ENCODE measurements around the gene IRF5.

IRF5 gene

DNA sequence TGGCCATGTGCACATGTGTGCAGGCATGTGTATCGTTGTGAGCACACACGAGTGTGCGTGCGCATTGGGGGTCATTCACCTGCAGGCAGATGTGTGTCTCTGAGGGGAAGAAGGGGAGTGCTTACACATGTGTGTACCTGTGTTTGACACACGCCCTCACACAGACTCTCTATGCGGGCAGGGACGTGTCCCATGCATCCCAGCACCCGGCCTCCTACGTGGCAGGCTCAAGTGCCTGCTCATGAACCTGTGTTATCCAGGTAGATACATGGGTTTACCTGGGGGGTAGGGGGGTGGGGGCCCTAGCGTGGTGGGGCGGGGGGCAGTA lies 45.8 kb upstream of the IRF5 start:
- DNase-seq (ENCODE audit: extremely low spot score) = no peak
- TF ChIP-seq ZNF384 (IDR thresholded peaks at IDR 0.05) = no peak
- TF ChIP-seq TARDBP (IDR thresholded peaks at IDR 0.05) = no peak
- TF ChIP-seq NFRKB (IDR thresholded peaks at IDR 0.05) = no peak
- TF ChIP-seq HDGF (IDR thresholded peaks at IDR 0.05; ENCODE audit: borderline replicate concordance) = no peak
- no peak for TF ChIP-seq L3MBTL2 (conservative IDR thresholded peaks at IDR 0.05)
- TF ChIP-seq LEF1 (IDR thresholded peaks at IDR 0.05; ENCODE audit: borderline replicate concordance) = no peak
- TF ChIP-seq FOXK2 (IDR thresholded peaks at IDR 0.05) = no peak
- no peak for TF ChIP-seq SP1 (IDR thresholded peaks at IDR 0.05)
- no peak for TF ChIP-seq ARNT (IDR thresholded peaks at IDR 0.05)
- TF ChIP-seq SUZ12 (IDR thresholded peaks at IDR 0.05) = no peak
- no peak for TF ChIP-seq BHLHE40 (IDR thresholded peaks at IDR 0.05; ENCODE audit: borderline replicate concordance)
- no peak for TF ChIP-seq ELF4 (IDR thresholded peaks at IDR 0.05)
- TF ChIP-seq, protein P1, sequence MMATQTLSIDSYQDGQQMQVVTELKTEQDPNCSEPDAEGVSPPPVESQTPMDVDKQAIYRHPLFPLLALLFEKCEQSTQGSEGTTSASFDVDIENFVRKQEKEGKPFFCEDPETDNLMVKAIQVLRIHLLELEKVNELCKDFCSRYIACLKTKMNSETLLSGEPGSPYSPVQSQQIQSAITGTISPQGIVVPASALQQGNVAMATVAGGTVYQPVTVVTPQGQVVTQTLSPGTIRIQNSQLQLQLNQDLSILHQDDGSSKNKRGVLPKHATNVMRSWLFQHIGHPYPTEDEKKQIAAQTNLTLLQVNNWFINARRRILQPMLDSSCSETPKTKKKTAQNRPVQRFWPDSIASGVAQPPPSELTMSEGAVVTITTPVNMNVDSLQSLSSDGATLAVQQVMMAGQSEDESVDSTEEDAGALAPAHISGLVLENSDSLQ (IDR thresholded peaks at IDR 0.05) = no peak
- no peak for TF ChIP-seq FOXM1 (IDR thresholded peaks at IDR 0.05; ENCODE audit: borderline replicate concordance)
- TF ChIP-seq CTBP1 (IDR thresholded peaks at IDR 0.05; ENCODE audit: borderline replicate concordance) = no peak
- ChIA-PET POLR2A (no interaction called here), CTCF (no interaction called here)

DNA sequence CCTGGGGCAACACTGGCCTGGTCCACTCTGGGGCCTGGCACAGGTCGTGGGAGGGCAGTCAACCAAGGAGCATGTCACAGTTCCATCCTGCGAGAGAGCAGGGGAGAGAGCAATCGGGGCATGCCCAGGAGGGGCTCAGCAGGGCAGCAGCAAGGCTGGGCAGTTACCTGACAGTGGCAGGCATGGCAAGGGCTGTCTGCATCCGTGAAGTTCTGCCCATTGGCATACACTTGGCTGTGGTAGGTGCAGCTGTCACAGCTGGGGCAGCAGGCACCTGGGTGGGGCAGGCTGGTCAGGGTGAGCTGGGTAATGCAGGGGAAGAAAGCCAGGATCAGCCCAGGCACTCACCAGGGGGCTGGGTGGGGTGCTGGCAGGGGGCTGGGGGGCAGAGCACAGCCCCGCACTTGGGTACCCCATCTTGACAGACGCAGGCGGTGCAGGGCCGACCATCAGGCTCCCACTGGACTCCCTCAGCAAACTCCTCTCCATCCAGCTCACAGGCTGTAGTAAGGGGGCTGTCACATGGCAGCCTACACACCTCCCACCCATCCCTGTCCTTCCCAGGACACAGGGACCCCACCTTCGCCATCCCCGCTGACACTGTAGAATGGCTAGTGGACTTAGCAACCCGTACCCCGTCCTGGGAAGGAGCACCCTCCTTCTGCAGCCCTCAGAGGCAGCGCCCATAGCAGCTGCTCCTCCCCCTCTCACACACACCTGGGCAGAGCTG lies 45.0 kb upstream of the IRF5 start:
- CTCF ChIA-PET = no interaction called here
- DNase-seq (ENCODE audit: extremely low spot score) = no peak
- POLR2A ChIA-PET = no interaction called here

DNA sequence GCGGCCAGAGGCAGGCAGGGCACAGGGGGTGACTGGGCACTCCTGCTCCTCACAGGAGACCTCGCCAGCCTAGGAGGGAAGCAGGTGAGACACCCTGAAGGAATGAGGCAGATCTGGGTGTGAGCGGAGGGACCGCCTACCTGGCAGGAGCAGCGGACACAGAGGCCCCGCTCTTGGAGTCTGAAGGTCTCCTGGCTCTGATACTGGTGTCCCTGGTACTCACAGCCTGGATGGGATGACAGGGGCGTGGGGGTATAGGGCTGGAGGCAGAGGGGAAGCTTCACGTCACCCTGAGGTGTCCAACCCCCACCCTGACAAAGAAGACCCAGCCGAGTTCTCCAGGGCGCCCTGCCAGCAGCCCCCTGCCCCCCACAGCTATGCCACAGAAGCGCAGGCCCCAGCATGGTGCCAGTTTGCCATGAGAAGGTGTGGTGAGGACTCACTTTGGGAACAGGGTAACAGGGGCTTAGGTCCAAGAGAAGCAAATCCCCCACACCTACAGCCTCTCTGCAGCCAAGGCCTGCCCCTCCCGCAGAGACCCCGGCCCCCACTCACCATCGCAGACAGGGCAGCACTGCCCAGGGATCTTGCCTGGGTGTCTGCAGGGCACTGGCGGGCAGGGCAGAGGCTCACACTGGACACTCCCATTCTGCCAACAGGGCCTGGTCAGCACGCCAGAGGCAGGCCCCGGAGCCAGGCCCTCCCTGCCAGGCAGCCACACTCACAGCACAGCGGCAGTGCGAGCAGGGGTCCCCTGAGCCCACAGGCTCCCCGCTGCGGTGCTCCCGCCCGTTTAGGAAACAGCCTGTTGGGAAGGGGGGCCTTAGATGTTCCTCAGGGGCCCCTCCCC lies 44.3 kb upstream of the IRF5 start:
- no peak for DNase-seq (ENCODE audit: extremely low spot score)
- POLR2A ChIA-PET = no interaction called here
- TF ChIP-seq, protein P1 (IDR thresholded peaks at IDR 0.05) = no peak
- TF ChIP-seq CTBP1 (IDR thresholded peaks at IDR 0.05; ENCODE audit: borderline replicate concordance) (no peak), ZNF384 (IDR thresholded peaks at IDR 0.05) (no peak), FOXA1 (IDR thresholded peaks at IDR 0.05) (no peak), SP1 (IDR thresholded peaks at IDR 0.05) (no peak), ELF4 (IDR thresholded peaks at IDR 0.05) (no peak), LEF1 (IDR thresholded peaks at IDR 0.05; ENCODE audit: borderline replicate concordance) (no peak), L3MBTL2 (conservative IDR thresholded peaks at IDR 0.05) (no peak), FOXK2 (IDR thresholded peaks at IDR 0.05) (no peak), TARDBP (IDR thresholded peaks at IDR 0.05) (no peak), BHLHE40 (IDR thresholded peaks at IDR 0.05; ENCODE audit: borderline replicate concordance) (no peak), ARNT (IDR thresholded peaks at IDR 0.05) (no peak), HDGF (IDR thresholded peaks at IDR 0.05; ENCODE audit: borderline replicate concordance) (no peak), FOXM1 (IDR thresholded peaks at IDR 0.05; ENCODE audit: borderline replicate concordance) (no peak), SUZ12 (IDR thresholded peaks at IDR 0.05) (no peak), NFRKB (IDR thresholded peaks at IDR 0.05) (no peak)
- CTCF ChIA-PET = no interaction called here

More for the DNA sequence above, 45.0 kb upstream of the IRF5 start:
- TF ChIP-seq ELF4 (IDR thresholded peaks at IDR 0.05) = no peak
- TF ChIP-seq SP1 (IDR thresholded peaks at IDR 0.05) = no peak
- no peak for TF ChIP-seq ARNT (IDR thresholded peaks at IDR 0.05)
- TF ChIP-seq ZNF384 (IDR thresholded peaks at IDR 0.05) = no peak
- TF ChIP-seq LEF1 (IDR thresholded peaks at IDR 0.05; ENCODE audit: borderline replicate concordance) = no peak
- no peak for TF ChIP-seq TARDBP (IDR thresholded peaks at IDR 0.05)
- TF ChIP-seq BHLHE40 (IDR thresholded peaks at IDR 0.05; ENCODE audit: borderline replicate concordance) = no peak
- TF ChIP-seq NFRKB (IDR thresholded peaks at IDR 0.05) = no peak
- TF ChIP-seq FOXK2 (IDR thresholded peaks at IDR 0.05) = no peak
- no peak for TF ChIP-seq HDGF (IDR thresholded peaks at IDR 0.05; ENCODE audit: borderline replicate concordance)
- no peak for TF ChIP-seq FOXA1 (IDR thresholded peaks at IDR 0.05)
- TF ChIP-seq CTBP1 (IDR thresholded peaks at IDR 0.05; ENCODE audit: borderline replicate concordance) = no peak
- no peak for TF ChIP-seq FOXM1 (IDR thresholded peaks at IDR 0.05; ENCODE audit: borderline replicate concordance)

DNA sequence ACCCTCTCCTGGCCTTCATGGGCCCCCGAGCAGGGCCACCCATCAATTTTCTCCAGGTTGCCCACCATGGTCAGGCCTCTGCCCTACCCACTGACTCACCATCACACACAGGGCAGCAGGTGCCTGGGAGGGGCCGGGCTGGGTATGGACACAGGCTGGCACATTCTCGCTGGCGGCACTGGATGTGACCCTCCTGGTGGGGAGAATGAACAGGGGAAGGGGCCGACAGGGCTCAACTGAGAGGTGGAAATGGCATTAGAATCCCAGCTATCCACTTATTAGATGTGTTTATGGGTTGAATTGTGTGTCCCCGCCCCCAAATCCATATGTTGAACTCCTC lies 43.7 kb upstream of the IRF5 start:
- DNase-seq (ENCODE audit: extremely low spot score) = no peak
- ChIA-PET POLR2A (no interaction called here), CTCF (no interaction called here)
- TF ChIP-seq HDGF (IDR thresholded peaks at IDR 0.05; ENCODE audit: borderline replicate concordance) (no peak), ZNF384 (IDR thresholded peaks at IDR 0.05) (no peak), BHLHE40 (IDR thresholded peaks at IDR 0.05; ENCODE audit: borderline replicate concordance) (no peak), LEF1 (IDR thresholded peaks at IDR 0.05; ENCODE audit: borderline replicate concordance) (no peak), FOXA1 (IDR thresholded peaks at IDR 0.05) (no peak), FOXK2 (IDR thresholded peaks at IDR 0.05) (no peak), ELF4 (IDR thresholded peaks at IDR 0.05) (no peak), CTBP1 (IDR thresholded peaks at IDR 0.05; ENCODE audit: borderline replicate concordance) (no peak), SUZ12 (IDR thresholded peaks at IDR 0.05) (no peak), FOXM1 (IDR thresholded peaks at IDR 0.05; ENCODE audit: borderline replicate concordance) (no peak)
- TF ChIP-seq, protein P1 (IDR thresholded peaks at IDR 0.05) = no peak

DNA sequence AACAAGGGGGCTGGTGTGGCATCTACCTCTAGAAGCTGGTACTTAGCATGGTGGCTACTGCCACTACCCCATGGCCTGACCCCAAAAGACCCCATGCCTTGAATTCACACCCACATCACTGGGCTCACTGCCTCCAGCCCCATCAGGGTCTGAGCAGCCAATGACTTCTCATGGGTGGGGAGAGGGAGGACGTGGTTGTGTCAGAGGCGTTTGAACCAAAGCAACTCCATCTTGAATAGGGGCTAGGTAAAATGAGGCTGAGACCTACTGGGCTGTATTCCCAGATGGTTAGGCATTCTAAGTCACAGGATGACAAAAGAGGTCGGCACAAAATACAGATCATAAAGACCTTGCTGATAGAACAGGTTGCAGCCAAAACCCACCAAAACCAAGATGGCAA lies 42.4 kb upstream of the IRF5 start:
- TF ChIP-seq SP1 (IDR thresholded peaks at IDR 0.05) (no peak), BHLHE40 (IDR thresholded peaks at IDR 0.05; ENCODE audit: borderline replicate concordance) (no peak), FOXK2 (IDR thresholded peaks at IDR 0.05) (no peak)
- ChIA-PET CTCF (interaction anchor here (0.7 kb wide), 1 partner anchor 54 kb away, joined by 3 read pairs; no protein-coding TSS in a partner anchor), POLR2A (no interaction called here)
- no peak for DNase-seq (ENCODE audit: extremely low spot score)
